OCI-LY3 (cell line): ENCODE results near the gene NKAIN2.

Experiments used
- H2AFZ ChIP-seq: fragments of 200-600, 300-600 bp; shearing (Covaris generic); 2 replicates; pipeline ENCODE4 v1.6.0; 2014; ENCODE audit warnings: antibody characterized with exemption, low read depth, low read length
- H3K27ac ChIP-seq: fragments of 200-600, 300-600 bp; sonication (generic); 2 replicates; pipeline ENCODE4 v1.5.1; 2014; ENCODE audit warnings: mild to moderate bottlenecking, low read length, moderate library complexity, mixed read lengths
- H3K27me3 ChIP-seq: fragments of 200-600, 300-600 bp; sonication (generic); 2 replicates; pipeline ENCODE4 v1.6.1; 2014; ENCODE audit warnings: low read depth, low read length, mixed read lengths
- H3K36me3 ChIP-seq: fragments of 200-600, 300-600 bp; sonication (generic); replicated peaks from 2 replicates; pipeline ENCODE3; 2014; ENCODE audit warnings: low read depth, low read length, mixed read lengths
- H3K4me1 ChIP-seq: fragments of 300-600, 200-600 bp; sonication (generic); 2 replicates; pipeline ENCODE4 v1.6.1; 2014; ENCODE audit warnings: low read length, mixed read lengths
- H3K4me2 ChIP-seq: fragments of 200-600, 300-600 bp; sonication (generic); 2 replicates; pipeline ENCODE4 v1.6.1; 2014; ENCODE audit warnings: low read length, mixed read lengths
- H3K4me3 ChIP-seq: fragments of 300-600, 200-600 bp; sonication (generic); 2 replicates; pipeline ENCODE4 v1.5.1; 2014; ENCODE audit warnings: antibody characterized with exemption, mild to moderate bottlenecking, low read length, moderate library complexity
- H3K79me2 ChIP-seq: fragments of 300-600, 200-600 bp; shearing (Covaris generic); 2 replicates; pipeline ENCODE4 v1.6.1; 2014; ENCODE audit warnings: mild to moderate bottlenecking, low read length, mixed read lengths
- H3K9ac ChIP-seq: fragments of 300-600, 200-600 bp; shearing (Covaris generic); 2 replicates; pipeline ENCODE4 v1.6.0; 2014; ENCODE audit warnings: mild to moderate bottlenecking, low read length, moderate library complexity
- H3K9me3 ChIP-seq: fragments of 200-600, 300-600 bp; shearing (Covaris generic); 2 replicates; pipeline ENCODE4 v1.6.1; 2014; ENCODE audit warnings: low read length, mixed read lengths; ENCODE audit not compliant: insufficient read depth
- H4K20me1 ChIP-seq: fragments of 200-600, 300-600 bp; sonication (generic); 2 replicates; pipeline ENCODE4 v1.6.1; 2016; ENCODE audit warnings: low read length, mixed read lengths; ENCODE audit not compliant: insufficient read depth
- CTCF ChIP-seq: fragments of 200-600, 300-600 bp; sonication (generic); IDR thresholded peaks from 2 replicates; pipeline ENCODE4 v1.5.1; 2014; ENCODE audit warnings: antibody characterized with exemption, low read length, low read depth
- EZH2phosphoT487 ChIP-seq: fragments of 200-600 bp; shearing (Covaris generic); IDR thresholded peaks from 2 replicates; pipeline ENCODE4 v1.6.1; 2018; ENCODE audit warnings: antibody characterized with exemption, mixed run types, low read depth

NKAIN2 gene

GRCh38 chr6:124495665-124496190 lies 692.1 kb downstream of the NKAIN2 start:
- Histone ChIP-seq H2AFZ (no peak overlapping the region), H3K9me3 (no peaks in the 10 kb centered on the region)
- TF ChIP-seq CTCF, result no peak
- TF ChIP-seq EZH2phosphoT487, result no peak

DNA sequence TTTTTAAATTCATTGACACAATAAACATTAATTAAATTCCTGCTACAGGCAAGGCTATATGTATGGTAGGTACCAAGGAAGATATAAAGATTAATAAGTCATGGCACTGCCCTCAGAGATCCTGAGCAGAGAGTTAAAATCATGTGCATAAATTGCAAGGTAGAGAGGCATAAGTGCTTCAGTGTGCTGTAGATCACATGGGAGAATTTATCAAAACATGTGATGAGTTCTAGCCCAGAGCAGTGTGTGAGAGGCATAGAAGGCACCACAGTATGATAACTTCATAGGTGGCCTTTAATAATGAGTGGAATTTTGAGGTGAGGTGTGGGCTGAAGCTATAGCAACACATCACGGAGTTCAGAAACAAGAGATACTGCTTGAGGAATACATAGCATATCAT lies 692.7 kb downstream of the NKAIN2 start:
- Histone ChIP-seq H3K27me3 (no peaks in the 10 kb centered on the region), H2AFZ (no peak overlapping the region), H3K9me3 (no peaks in the 10 kb centered on the region), H3K27ac (no peak overlapping the region), H3K4me2 (no peak overlapping the region), H3K9ac (no peak overlapping the region), H4K20me1 (no peaks in the 10 kb centered on the region), H3K36me3 (no peaks in the 10 kb centered on the region), H3K79me2 (no peaks in the 10 kb centered on the region), H3K4me3 (no peak overlapping the region), H3K4me1 (no peaks in the 10 kb centered on the region)
- TF ChIP-seq EZH2phosphoT487 (no peak), CTCF (no peak)

More at GRCh38 chr6:124495665-124496190, 692.1 kb downstream of the NKAIN2 start:
- H4K20me1 ChIP-seq, result no peaks in the 10 kb centered on the region
- no peak overlapping the region for H3K4me2 ChIP-seq
- H3K9ac ChIP-seq, result no peak overlapping the region
- H3K4me3 ChIP-seq, result no peak overlapping the region
- H3K27me3 ChIP-seq, result no peaks in the 10 kb centered on the region
- no peaks in the 10 kb centered on the region for H3K4me1 ChIP-seq
- H3K36me3 ChIP-seq, result no peaks in the 10 kb centered on the region
- H3K27ac ChIP-seq, result no peak overlapping the region
- H3K79me2 ChIP-seq, result no peaks in the 10 kb centered on the region

DNA sequence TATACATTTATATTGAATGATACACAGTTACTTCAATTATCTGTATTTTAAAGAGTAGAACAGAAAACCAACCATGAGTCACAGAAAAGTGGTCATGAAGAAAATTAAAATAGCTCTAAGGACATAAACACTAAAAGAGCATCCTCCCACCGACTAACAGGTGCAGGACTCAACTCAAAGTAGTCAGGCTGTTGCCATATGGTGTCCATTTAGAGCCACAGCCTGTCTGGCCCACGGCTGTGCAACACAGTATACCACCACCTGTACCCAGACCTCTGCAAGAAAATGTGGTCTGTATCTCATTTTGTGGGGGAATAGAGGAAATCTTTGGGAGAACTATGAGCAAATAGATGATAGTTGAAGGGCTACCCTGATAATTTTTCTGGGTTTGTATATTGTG lies 708.8 kb downstream of the NKAIN2 start:
- Histone ChIP-seq H3K4me1 (no peaks in the 10 kb centered on the region), H3K4me2 (no peak overlapping the region), H3K79me2 (no peaks in the 10 kb centered on the region), H2AFZ (no peak overlapping the region), H3K9ac (no peak overlapping the region), H4K20me1 (no peaks in the 10 kb centered on the region), H3K9me3 (no peaks in the 10 kb centered on the region), H3K27ac (no peak overlapping the region), H3K4me3 (no peak overlapping the region), H3K36me3 (no peaks in the 10 kb centered on the region), H3K27me3 (no peaks in the 10 kb centered on the region)
- TF ChIP-seq CTCF (no peak), EZH2phosphoT487 (no peak)

GRCh38 chr6:124517339-124517738 lies 713.7 kb downstream of the NKAIN2 start:
- H4K20me1 ChIP-seq, result no peaks in the 10 kb centered on the region
- H3K9me3 ChIP-seq, result no peaks in the 10 kb centered on the region
- no peak overlapping the region for H3K27ac ChIP-seq
- H3K4me1 ChIP-seq, result no peaks in the 10 kb centered on the region
- TF ChIP-seq CTCF, result no peak
- TF ChIP-seq EZH2phosphoT487, result no peak
- H2AFZ ChIP-seq, result no peak overlapping the region
- no peak overlapping the region for H3K4me3 ChIP-seq
- no peaks in the 10 kb centered on the region for H3K36me3 ChIP-seq
- H3K4me2 ChIP-seq, result no peak overlapping the region
- H3K79me2 ChIP-seq, result no peaks in the 10 kb centered on the region
- no peak overlapping the region for H3K9ac ChIP-seq
- H3K27me3 ChIP-seq, result no peaks in the 10 kb centered on the region
